Measurements from ENCODE around the gene PIN1. TPM values are rescaled to one million over a fixed set of nuclear protein-coding genes. Genes with fewer than 3 reads are reported as not detected.

The PIN1 gene
- total RNA-seq, 2 donors from 2014 or later, result 47.9 to 88.3 TPM

DNA sequence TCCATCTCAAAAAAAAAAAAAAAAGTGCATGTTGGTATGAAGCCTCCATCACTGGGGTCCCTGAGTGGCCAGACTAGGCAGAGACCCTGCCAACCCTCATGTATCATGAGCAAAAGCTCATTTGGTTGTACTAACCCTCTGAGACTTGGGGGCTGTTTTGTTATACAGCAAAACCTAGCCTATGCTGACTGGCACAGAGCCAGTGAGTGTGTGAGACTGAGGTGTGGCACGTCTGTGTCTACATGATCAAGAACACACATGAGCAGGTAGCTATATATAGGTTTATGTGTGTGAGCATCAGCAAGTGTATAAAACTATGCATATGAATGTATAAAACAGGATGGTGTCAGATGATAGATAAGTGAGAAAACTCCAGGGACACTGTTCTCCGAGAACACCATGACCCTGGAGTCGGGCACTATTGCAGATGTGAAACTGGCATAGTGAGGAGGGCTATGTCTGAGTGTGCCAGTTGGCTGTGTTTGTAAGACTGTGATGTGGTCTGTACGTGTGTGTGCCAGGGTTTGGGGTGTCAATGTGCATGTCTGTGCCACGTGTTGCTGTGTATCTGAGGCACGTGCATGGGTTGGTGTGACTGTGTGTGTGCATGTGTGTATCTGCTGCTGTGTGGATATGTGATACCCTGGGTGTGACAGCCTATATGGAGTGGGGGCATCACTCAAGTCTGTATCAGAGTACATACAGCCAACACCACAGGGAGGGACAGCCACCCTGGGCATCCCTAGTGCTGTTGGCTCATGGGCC lies 56.7 kb downstream of the PIN1 start:
- H3K9ac ChIP-seq (ENCODE audit: low read depth in 2 of 2, low read length in 2 of 2), result no peak overlapping the region
- no peaks in the 10 kb centered on the region for H3K27me3 ChIP-seq
- no peak overlapping the region for H3K4me3 ChIP-seq
- DNase-seq, result no peak
- no peaks in the 10 kb centered on the region for H3K9me3 ChIP-seq
- H3K27ac ChIP-seq, result no peak overlapping the region
- TF ChIP-seq, protein P1, sequence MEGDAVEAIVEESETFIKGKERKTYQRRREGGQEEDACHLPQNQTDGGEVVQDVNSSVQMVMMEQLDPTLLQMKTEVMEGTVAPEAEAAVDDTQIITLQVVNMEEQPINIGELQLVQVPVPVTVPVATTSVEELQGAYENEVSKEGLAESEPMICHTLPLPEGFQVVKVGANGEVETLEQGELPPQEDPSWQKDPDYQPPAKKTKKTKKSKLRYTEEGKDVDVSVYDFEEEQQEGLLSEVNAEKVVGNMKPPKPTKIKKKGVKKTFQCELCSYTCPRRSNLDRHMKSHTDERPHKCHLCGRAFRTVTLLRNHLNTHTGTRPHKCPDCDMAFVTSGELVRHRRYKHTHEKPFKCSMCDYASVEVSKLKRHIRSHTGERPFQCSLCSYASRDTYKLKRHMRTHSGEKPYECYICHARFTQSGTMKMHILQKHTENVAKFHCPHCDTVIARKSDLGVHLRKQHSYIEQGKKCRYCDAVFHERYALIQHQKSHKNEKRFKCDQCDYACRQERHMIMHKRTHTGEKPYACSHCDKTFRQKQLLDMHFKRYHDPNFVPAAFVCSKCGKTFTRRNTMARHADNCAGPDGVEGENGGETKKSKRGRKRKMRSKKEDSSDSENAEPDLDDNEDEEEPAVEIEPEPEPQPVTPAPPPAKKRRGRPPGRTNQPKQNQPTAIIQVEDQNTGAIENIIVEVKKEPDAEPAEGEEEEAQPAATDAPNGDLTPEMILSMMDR (IDR thresholded peaks at IDR 0.05), result no peak
- intact Hi-C loops (cut with DNase I), result no loop called here
- no peaks in the 10 kb centered on the region for H3K4me1 ChIP-seq
- H3K36me3 ChIP-seq, result no peaks in the 10 kb centered on the region

Other genes starting within 250 kb of the PIN1 start
- 10 to 100 TPM; 29.7 to 32.2 TPM for gene ZNF561, start 214.1 kb upstream of the PIN1 start, total RNA-seq
- gene ZNF562, start 160.2 kb upstream of the PIN1 start, total RNA-seq, result 10 to 100 TPM; 34.7 to 37.2 TPM
- 10 to 100 TPM in 1 of 2 donors, 1 to 10 TPM in 1; 9.2 to 10.5 TPM for gene ZNF846, start 66.6 kb upstream of the PIN1 start, total RNA-seq
- gene FBXL12, start 16.2 kb upstream of the PIN1 start, total RNA-seq, result 10 to 100 TPM; 30.5 to 30.7 TPM
- gene UBL5, start 7.4 kb upstream of the PIN1 start, total RNA-seq, result 100 to 1,000 TPM; 316 to 384 TPM
- gene OLFM2, start 101.2 kb downstream of the PIN1 start, total RNA-seq, result 1 to 10 TPM; 1.2 to 1.9 TPM
- 1 to 10 TPM; 2.4 to 5.5 TPM for gene COL5A3, start 175.2 kb downstream of the PIN1 start, total RNA-seq
- under 1 TPM in 1 of 2 donors, not detected in 1; 0.24 TPM for gene RDH8, start 178.2 kb downstream of the PIN1 start, total RNA-seq